PFSK-1 (cell line): Measurements from ENCODE around the gene CACNA1A.

Experiments used
- POLR2AphosphoS5 ChIP-seq: IDR thresholded peaks from 2 replicates; pipeline ENCODE4 v1.6.1; 2012; ENCODE audit warnings: low read depth, mild to moderate bottlenecking, control low read depth, low read length, moderate library complexity
- REST ChIP-seq, 2 experiments: IDR thresholded peaks; 2 replicates each; pipeline versions ENCODE4 v1.6.1 to v1.8.0; 2011 to 2012; ENCODE audit warnings: low read depth in 2 of 2, low read length in 2 of 2, control low read depth in 1 of 2, inconsistent platforms in 1 of 2, mild to moderate bottlenecking in 1 of 2, moderate library complexity in 1 of 2; ENCODE audit not compliant: insufficient read depth in 1 of 2
- SIN3A ChIP-seq: IDR thresholded peaks from 2 replicates; pipeline ENCODE4 v1.6.1; 2012; ENCODE audit warnings: mild to moderate bottlenecking, low read length, moderate library complexity, borderline replicate concordance; ENCODE audit not compliant: insufficient read depth
- TAF1 ChIP-seq: IDR thresholded peaks from 2 replicates; pipeline ENCODE4 v1.6.1; 2012; ENCODE audit warnings: low read length, control low read depth, borderline replicate concordance; ENCODE audit not compliant: insufficient read depth

GRCh38 chr19:13370948-13371347, 135.3 kb downstream of the CACNA1A start:
- no peak for TF ChIP-seq POLR2AphosphoS5
- no peak for TF ChIP-seq REST (IDR thresholded peaks at IDR 0.05; ENCODE audit: insufficient read depth in 1 of 2, low read depth in 2 of 2, low read length in 2 of 2)
- no peak for TF ChIP-seq SIN3A
- no peak for TF ChIP-seq TAF1
